Daoy (cell line): ENCODE results near the gene MCEE. TPM values are rescaled to one million over a fixed set of nuclear protein-coding genes. Genes with fewer than 3 reads are reported as not detected.
"Not testable (repeated sequence)": the region's sequence is repeated elsewhere in the genome, so short reads cannot be mapped to it uniquely, and the experiment has no call there.

ENCODE experiments used
- DNase-seq: peaks from one replicate; pipeline ENCODE4 v3.0.0-alpha.2; 2015; ENCODE audit warnings: low read depth
- total RNA-seq: library from RNA; depleted of rRNA; stranded (reverse); fragments of >200 nt; shearing (Covaris generic); gene quantifications from 2 replicates; pipeline ENCODE4 v1.2.3, GENCODE V29; 2014

Gene MCEE
- total RNA-seq, 1 experiment from 2014 or later = 3.7 TPM

- DNase-seq = not testable (repeated sequence)
Observed at GRCh38 chr2:71083297-71083696, 46.7 kb downstream of the MCEE start.

GRCh38 chr2:71082402-71083252 is 47.4 kb downstream of the MCEE start:
- DNase-seq = no peak

- DNase-seq = no peak
Observed at GRCh38 chr2:71078624-71079023, 51.4 kb downstream of the MCEE start.

GRCh38 chr2:71074893-71075395 is 55.1 kb downstream of the MCEE start:
- DNase-seq = no peak

- DNase-seq = no peak
Observed at GRCh38 chr2:71073475-71073874, 56.6 kb downstream of the MCEE start.

GRCh38 chr2:71072492-71072891 is 57.5 kb downstream of the MCEE start:
- DNase-seq = no peak

- DNase-seq = no peak
Observed at GRCh38 chr2:71071681-71072398, 58.2 kb downstream of the MCEE start.

GRCh38 chr2:71070294-71071093 is 59.5 kb downstream of the MCEE start:
- DNase-seq = no peak

- peak; percentile 19 for DNase-seq
Observed at GRCh38 chr2:71069376-71069775, 60.7 kb downstream of the MCEE start.

GRCh38 chr2:71068218-71069035 is 61.6 kb downstream of the MCEE start, which contains the start of gene NAGK:
NAGK (plus strand) TSS chr2:71068648; CDS start chr2:71068684, 36 bp downstream.
- peak; percentile 98 for DNase-seq

- no peak for DNase-seq
Observed at GRCh38 chr2:71067567-71068217, 62.3 kb downstream of the MCEE start.

GRCh38 chr2:71066856-71067255 is 63.2 kb downstream of the MCEE start:
- DNase-seq = no peak

GRCh38 chr2:71064754-71065621 is 65.0 kb downstream of the MCEE start:
- DNase-seq = no peak

- no peak for DNase-seq
Observed at GRCh38 chr2:71064110-71064611, 65.9 kb downstream of the MCEE start.

GRCh38 chr2:71063216-71063615 is 66.8 kb downstream of the MCEE start:
- DNase-seq = no peak

GRCh38 chr2:71060871-71061270 is 69.2 kb downstream of the MCEE start:
- DNase-seq = no peak

GRCh38 chr2:71060211-71060610 is 69.8 kb downstream of the MCEE start:
- DNase-seq = no peak
